GM21447 (cell line): ENCODE measurements around the gene MRPL42.
"Not testable (repeated sequence)": the region's sequence is repeated elsewhere in the genome, so short reads cannot be mapped to it uniquely, and the experiment has no call there.

Experiments used
- ATAC-seq: cut with Tn5 transposase; IDR thresholded peaks from one replicate; pipeline ENCODE4 v1.9.1; 2021; ENCODE audit not compliant: unreplicated experiment

MRPL42 gene

GRCh38 chr12:93540466-93540865 is 73.2 kb downstream of the MRPL42 start:
- no peak for ATAC-seq

- no peak for ATAC-seq
Measured at GRCh38 chr12:93541578-93542225, 74.4 kb downstream of the MRPL42 start.

DNA sequence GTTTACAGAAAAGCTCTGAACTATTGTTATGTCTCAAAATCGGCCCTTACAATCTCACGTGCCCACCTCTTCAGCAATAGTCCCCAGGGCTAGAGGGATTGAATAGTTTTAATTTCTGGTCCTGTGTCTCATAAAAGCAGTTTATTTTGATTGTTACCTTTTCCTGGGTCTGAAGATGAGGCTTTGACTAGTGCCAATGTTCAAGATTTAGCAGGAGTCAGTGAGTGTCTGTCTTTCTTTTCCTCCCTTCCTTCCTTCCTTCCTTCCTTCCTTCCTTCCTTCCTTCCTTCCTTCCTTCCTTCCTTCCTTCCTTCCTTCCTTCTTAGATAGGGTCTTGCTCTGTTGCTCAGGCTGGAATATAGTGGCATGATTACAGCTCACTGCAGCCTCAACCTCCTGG is 80.5 kb downstream of the MRPL42 start:
- ATAC-seq = no peak

- no peak for ATAC-seq
Measured at GRCh38 chr12:93549174-93549573, 81.9 kb downstream of the MRPL42 start.

DNA sequence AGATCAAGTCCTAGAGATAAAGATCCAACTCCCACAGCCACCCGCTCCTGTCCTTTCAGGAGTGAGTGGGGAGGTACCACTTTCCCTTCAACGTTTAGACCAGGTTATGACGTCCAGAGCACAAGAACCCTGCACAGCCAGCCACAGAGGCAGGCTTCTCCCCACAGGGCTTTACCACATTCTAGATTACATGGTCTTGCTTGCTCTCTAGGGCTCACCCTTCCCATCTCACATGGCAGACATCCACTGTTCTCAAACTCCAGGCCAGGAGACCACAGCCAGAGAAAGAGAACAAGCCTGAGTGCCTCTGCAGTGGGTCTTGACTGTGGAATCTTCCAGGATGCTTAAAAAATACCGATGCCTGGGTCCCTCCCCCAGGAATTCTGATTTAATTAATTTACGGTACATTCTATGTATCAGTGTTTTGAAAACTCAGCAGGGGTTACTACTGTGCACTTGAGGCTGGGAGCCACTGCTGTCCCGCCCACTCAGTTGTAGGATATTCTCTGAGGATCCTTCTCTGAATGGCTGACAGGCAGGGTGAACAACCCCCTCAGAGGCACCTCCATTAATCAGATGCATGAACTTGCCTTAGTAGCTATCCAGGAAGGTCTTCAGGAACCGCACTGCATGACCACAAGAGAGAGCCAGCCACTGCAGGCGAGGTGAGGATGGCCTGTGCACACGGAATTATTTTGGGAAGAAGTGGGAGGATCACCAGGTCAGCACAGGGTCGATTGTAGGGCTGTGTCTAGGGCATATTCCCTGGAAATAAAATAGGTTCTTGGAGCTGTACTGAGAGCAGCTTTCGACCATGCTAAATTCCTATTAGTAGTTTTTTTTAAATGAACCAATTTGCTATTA is 83.7 kb downstream of the MRPL42 start:
- ATAC-seq = no peak

DNA sequence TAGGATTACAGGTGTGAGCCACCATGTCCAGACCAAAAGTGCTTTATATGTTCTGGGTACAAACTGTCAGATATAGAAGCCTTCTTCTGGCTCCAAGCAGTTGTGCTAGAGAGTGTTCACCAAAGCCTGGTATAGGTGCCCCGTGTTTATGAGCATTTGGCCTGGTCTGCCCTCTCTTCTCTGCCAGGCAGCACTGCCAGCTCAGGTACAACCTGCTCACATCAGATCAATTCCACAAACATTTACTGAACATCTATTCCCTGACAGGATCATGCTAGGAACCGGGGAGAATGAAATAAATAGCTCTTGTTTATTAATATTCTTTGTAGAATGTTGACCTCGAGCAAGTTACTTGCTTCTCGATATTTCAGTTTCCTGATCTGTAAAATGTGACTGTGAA is 85.1 kb downstream of the MRPL42 start:
- ATAC-seq = no peak

- not testable (repeated sequence) for ATAC-seq
Measured at GRCh38 chr12:93557879-93558278, 90.6 kb downstream of the MRPL42 start.

DNA sequence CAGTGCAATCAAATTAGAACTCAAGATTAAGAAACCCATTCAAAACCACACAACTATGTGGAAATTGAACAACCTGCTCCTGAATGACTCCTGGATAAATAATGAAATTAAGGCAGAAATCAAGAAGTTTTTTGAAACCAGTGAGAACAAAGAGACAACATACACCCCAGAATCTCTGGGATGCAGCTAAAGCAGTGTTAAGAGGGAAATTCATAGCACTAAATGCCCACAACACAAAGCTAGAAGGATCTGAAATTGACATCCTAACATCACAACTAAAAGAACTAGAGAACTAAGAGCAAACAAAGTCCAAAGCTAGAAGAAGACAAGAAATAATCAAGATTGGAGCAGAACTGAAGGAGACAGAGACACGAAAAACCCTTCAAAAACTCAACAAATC is 91.4 kb downstream of the MRPL42 start:
- not testable (repeated sequence) for ATAC-seq

DNA sequence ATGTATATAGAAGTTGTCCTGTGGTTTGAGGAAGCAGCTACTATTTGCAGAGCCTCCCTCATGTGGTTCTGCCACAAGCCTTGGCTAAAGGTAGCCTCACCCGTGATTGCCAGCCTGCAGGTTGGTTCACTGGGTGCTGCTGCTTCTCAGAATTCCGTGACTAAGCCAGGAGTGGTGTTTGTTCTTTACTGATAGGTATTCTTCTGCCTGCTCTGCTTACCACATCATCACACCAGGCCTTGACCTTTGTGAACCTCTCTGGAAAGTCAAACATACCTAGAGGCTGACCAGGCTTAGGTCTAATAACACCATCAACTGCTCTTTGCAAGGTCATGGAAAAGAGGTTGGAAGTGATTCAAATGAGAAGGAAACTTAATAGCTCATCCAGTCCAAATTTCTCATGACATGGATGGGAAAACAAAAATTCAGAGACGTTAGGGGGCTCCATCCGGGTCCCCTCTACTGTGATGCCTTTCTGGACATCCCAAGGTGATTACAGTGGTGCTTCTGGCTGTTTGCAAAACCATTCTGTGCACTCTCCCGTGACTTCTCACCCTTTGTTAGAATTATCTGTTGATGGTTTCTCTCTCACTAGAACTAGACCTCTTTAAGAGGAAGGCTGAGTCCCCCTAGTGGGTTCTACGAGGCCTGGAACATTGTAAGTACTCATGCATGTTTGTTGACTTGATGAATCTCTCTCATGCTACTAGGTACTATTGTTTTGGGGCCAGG is 96.7 kb downstream of the MRPL42 start:
- ATAC-seq = no peak

DNA sequence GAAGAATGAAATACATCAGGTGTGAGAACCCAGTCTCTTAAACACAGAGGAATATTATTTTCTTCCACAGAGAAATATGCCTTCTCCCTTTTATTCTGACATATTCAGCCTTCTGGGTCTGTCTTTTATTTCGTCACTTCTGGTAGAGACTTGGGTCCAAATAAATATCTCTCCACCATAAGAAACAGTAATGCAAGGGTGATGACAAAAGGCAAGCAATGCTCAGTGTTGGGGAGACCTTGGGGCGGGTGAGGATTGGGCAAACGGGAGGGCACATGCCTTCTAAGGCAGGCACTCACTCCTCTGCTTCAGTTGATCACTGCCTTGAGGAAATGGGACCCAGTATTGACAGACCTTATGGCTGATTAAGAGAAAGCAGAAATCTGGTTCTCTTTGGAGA is 98.4 kb downstream of the MRPL42 start:
- no peak for ATAC-seq
